A549 treated with dexamethasone at 1 μM for 4 hours (cell line): ENCODE data around the gene CFAP46. TPM values are rescaled to one million over a fixed set of nuclear protein-coding genes. Genes with fewer than 3 reads are reported as not detected.

Experiments used
- total RNA-seq: library from RNA; stranded (reverse); fragments of 200-300 nt; extraction: Qiagen RNA extraction; gene quantifications from 5 replicates; pipeline ENCODE4 v1.2.3, GENCODE V29; 2022

CFAP46 gene
- total RNA-seq = 1.0 to 1.8 TPM (median 1.5 TPM) in 5 replicates

GRCh38 chr10:132942101-132943057, at the start of gene CFAP46:
Gene CFAP46, minus strand, starts transcription at chr10:132942570. Its CDS starts 86 bp downstream, at chr10:132942484.

GRCh38 chr10:132785723-132786475, 156.5 kb downstream of the CFAP46 start, which contains the start of gene NKX6-2:
Gene NKX6-2, minus strand, starts transcription at chr10:132786147. Its CDS starts 199 bp downstream, at chr10:132785948.

Other genes with a start within 250 kb of the CFAP46 start
- gene NKX6-2, start 156.4 kb downstream of the CFAP46 start, total RNA-seq = 0.35 to 0.62 TPM (median 0.53 TPM) in 5 replicates
- gene ADGRA1, start 145.4 kb upstream of the CFAP46 start, total RNA-seq = 0.24 to 0.44 TPM (median 0.34 TPM) in 5 replicates
- 0.60 to 1.5 TPM (median 1.3 TPM) in 5 replicates for gene KNDC1, start 217.6 kb upstream of the CFAP46 start, total RNA-seq